Stimulated activated CD8-positive, alpha-beta memory T cell treated with anti-CD3 and anti-CD28 coated beads, Interleukin-4, amount 100 ng/mL, for 24 hours (primary cell): ENCODE measurements around the gene SMAGP.
A peak's percentile ranks its signal among the peaks of the same experiment; 100 is the strongest.
"Not testable (repeated sequence)": the region's sequence is repeated elsewhere in the genome, so short reads cannot be mapped to it uniquely, and the experiment has no call there.

Experiments
- DNase-seq: peaks from one replicate; pipeline ENCODE4 v3.0.0-alpha.2; 2020; ENCODE audit warnings: low read depth

SMAGP gene

DNA sequence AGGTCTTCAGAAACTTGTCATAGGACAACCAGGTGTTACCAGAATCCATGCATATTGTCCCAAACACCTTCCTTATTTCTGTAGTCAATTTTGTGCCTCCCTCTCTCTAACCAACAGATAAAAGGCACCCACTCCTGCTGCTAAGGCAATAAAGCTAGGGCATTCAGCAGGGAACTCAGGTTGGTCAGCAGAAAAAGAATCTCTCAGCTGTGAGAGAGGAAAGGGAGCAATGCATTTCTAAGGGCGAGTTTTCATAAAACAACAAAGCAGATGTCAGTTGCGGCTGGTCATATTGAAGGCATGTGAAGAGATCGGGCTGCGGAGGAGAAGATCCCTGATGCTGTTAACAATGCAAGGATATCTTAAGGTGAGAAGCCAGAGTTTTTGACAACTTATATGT is 45.0 kb downstream of the SMAGP start:
- no peak for DNase-seq

DNA sequence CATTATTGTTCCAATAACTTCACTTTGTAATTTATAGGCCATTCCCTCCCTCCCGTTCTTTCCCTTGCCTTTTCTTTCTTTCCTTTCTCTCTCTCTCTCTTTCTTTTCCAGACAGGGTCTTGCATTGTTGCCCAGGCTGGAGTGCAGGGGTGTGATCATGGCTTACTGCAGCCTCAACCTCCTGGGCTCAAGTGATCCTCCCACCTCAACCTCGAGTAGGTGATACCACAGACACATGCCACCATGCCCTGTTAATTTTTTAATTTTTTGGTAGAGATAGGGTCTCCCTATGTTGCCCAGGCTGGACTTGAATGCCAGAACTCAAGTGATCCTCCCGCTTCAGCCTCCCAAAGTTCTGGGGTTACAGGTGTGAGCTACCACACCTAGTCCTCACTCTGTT is 45.6 kb downstream of the SMAGP start:
- no peak for DNase-seq

DNA sequence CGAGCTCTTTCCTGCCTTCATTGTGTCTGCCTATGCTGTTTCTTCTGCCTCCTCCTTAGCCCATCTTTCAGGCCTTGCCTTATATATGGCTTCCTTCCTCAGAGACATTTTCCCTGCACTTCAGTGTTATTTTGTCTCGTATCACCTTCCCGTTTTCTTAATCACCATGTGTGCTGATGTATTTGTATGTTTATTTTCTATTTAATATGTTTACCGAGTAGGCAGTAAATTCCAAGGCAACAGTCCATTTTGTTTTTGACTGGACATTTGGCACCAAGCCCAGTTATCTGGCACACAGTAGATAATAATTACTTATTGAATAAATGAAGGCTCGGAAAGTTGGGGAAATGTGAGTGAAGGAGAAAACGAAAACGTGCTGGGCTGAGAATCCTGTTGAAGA is 47.8 kb downstream of the SMAGP start:
- DNase-seq, result no peak

DNA sequence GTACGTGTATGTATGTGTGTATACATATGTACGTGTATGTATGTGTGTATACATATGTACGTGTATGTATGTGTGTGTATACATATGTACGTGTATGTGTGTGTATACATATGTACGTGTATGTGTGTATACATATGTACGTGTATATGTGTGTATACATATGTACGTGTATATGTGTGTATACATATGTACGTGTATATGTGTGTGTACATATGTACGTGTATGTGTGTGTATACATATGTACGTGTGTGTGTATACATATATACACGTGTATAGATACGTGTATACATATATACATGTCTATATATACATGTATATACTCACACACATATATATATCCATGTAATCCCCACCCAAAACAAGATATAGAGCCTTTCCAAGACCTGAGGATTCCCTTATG is 50.4 kb downstream of the SMAGP start:
- not testable (repeated sequence) for DNase-seq

DNA sequence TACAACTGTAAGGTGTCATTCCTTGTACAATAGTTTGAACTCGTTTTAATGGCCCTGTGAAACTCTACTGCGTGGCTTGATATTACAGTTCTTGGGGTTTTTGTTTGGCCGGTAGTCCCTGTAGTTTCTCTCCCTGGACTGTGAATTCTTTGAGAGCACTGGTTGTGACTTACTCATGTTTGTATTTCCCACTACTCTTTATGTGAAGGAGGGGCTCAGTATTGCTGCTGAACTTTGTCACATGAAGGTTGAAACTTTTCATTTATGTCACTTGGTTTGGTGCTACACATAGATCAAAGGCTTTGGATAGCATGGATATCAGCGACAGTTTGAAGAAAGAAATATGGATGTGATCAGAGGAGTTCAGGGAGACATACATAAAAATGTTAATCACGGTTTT is 50.9 kb downstream of the SMAGP start:
- no peak for DNase-seq

DNA sequence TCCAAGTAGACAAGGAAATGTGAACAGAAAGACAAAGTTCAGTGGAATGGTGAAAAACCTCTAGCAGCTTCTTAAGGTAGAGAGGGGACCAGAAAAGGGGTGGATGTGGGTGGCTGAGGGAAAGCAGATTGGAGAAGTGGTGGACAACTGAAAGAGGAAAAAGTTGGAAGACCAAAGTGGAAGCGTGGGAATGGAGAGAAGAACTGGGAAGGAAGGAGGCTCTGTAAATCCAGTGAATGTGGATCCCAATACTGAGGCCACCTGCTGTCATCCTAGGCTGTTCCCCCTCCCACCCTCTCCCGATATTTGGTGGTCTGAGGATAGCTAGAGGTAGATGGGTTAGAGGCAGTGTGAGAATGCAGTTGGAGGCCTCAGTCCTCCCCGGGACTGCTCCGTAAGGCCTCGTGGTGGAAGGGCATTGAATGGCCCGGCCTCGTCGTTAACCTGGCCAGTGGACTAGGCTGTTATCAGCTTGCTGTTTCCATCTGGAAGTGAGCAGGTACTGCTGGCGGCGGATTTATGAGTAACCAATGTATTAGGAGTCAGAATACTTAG is 51.5 kb downstream of the SMAGP start:
- no peak for DNase-seq

DNA sequence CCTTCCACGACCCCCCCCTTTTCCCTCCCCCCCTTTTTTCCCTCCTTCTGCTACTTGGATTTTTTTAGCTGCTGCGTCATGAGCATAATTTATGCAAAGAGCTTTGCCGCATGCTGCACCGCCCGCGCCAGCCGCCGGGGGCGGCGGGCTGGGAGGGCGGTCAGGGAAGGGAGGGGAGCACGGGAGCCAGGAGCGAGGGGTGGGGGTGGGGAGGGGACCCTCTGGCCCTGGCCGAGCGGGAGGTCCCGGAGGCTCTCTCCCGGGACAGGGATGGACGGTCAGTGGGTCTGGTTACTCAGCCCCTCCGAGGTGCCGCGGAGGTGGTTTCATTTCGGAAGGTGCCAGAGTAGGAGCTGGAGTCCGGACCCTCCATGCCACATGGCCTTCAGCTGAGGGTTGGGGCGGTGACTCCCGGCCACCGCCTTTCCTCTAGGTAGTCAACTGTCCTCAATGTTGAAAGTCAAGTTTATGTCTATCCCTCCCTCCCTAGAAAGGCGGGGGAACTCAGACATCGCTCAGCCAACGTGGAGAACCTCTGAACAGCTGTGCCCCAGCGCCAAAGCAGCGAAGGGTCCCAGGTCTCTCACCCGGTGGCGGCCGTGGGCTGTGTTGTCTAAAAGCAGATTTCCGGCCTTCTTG is 52.1 kb downstream of the SMAGP start, which contains the start of gene POU6F1:
POU6F1 (minus strand) TSS at position 95 of the 639 bp plus-strand sequence. CDS start 11,226 bp downstream, outside the sequence.
- DNase-seq, result peak; percentile 17

DNA sequence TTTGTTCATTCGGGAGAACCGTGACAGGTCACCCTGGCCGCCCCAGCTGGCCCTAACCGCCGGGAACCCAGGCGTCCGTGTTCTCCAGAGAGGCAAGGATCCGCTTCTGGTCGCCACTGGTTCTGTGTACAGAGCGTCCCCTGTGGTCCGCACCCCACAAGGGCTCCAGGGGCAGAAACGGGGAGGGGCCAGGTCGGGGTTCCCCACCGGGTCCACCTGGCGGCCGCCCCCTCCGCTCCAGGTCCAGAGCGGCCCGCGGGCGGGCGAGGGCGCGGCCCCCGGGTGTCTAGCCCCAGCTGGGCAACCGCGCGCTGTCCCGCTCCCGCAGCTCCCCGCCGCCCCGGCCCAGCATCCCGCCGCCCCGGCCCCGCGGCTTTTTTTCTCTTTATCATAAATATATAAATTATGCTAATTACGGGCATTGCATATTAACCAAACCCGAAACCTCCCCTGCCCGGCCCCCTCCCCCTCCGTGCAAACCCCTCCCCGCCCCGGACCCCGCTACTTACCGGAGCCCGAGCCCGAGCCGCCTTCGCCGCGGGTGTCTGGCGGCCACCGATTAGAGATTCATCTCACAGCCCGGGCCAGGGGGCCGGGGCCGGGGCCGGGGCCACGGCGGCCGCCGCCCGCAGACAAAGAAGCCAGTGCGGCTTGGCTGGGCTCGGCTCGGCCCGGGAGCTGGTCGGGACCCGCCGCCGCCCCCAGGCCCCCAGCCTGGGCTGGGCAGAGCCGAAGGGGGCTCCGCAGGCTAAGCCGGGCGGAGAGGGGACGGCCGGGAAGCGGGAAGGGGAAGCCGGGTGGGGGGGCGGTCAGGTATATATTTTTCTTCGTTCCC is 52.9 kb downstream of the SMAGP start:
- peak; percentile 13 for DNase-seq

DNA sequence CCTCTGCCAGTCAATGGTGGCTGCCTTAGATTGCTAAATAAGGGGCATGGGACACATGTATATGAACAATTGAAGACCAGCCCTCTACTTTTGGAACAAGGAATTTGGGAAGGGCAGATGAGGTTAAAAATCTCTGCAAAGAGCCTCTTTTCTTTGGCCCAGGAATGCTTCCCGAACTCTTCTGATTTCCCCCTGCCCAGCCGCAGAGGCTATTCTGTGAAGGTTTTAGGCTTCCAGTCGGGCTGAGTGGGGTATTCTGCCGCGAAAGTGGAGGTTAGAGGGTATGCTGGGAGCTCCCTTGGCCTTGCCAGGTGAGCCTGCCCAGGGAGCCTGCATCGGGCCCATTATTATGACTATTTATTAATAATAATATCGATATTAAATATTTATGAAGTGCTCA is 53.6 kb downstream of the SMAGP start:
- DNase-seq, result no peak

DNA sequence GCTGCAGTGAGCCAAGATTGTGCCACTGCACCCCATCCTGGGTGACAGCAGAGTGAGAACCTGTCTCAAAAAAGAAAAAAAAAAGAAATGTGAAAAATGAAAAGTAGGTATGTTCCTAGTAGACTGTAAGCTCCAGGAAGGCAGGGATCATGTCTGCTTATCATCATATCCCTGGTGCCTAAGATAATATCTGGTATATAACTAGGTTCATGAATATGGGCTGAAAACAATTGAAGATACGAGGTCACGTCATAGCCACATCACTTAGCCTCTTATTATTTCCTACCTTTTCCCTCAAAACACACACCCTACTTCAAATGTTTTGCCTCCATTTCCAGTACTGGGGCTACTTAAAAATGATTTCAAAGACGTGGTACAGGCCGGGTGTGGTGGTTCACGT is 55.3 kb downstream of the SMAGP start:
- DNase-seq, result no peak

DNA sequence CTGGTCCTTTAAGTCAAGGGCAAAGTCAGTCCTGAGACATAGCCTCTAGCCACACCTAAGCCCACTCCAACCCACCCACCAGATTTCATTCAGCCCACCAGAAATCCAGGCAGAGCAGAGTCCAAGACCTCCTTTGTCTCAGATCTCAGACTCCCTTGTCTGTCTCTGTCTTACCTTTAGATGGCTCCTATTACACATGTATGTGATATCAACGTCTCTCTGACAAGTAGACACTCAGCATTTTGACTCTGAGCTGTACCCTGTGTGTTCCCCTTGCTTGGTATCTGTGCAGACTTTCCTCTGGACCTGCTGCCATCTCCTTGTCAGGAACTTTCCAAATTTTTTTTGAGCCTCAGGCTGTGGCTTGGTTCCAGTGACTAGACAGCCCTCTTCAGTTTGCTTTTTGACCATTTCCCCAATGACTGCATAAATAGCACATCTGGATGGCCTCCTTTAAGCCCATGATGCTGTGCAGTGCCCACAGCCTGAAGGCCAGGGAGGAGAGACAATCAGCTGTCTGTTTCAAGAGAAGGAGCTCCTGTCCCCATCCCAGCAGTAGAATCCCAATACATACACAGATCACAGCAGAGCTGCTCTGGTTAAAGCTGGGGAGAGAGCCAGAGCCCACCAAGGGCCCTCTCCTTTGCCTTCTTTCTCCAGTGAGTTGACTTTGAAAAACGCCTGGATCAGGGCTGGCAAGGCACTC is 59.4 kb downstream of the SMAGP start:
- no peak for DNase-seq

DNA sequence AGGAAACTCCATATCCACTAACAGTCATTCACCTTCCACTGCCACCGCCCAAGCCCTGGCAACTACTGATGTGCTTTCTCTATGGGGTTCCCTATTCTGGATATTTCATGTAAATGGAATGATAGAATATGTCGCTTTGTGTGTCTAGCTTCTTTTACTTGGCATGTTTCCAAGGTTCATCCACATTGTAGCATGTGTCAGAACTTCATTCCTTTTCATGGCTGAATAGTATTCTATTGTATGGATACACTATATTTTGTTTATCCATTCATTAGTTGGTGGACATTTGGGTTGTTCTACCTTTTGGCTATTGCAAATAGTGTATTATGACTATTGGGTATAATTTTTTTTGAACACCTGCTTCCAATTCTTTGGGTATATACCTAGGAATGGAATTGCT is 61.0 kb downstream of the SMAGP start:
- no peak for DNase-seq

DNA sequence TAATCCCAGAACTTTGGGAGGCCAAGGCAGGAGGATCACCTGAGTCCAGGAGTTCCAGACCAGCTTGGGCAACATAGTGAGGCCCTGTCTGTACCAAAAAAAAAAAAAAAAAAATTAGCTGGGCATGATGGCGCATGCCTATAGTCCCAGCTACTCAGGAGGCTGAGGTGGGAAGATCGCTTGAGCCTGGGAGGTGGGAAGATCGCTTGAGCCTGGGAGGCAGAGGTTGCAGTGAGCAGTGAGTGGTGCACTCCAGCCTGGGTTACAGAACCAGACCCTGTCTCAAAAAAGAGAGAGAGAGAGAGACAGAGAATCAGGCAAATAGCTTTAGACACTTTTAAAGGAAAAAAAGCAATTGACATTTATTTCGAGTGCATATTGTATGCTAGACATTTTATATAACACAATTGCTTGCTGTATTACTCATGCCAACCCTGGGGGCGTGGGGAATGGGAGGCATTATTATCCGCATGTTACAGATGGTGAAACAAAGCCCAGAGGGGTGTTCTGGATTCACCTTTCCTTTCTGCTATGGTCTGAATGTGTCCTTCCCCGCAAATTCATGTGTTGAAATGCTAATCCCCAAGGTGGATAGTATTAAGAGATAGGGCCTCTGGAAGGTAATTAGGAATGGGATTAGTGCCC is 62.1 kb downstream of the SMAGP start:
- no peak for DNase-seq

DNA sequence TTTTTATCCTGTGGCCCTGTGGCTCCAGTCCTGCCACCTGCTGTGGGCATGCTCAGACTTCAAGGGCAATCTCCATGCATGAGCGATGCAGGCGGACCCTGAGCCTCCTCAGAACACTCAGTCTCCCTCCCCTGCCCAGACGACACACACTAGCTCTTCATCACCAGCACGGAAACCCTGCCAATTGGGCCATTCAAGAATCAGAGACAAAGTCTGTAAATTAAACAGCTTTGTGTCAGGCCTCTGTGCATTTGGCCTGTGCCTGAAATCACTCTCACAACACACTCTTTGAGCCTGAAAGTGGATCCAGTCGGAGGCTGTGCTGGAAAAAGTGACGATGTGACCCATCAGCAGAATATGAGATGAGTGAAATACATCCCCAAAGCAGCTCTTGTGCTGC is 64.9 kb downstream of the SMAGP start:
- DNase-seq, result no peak

DNA sequence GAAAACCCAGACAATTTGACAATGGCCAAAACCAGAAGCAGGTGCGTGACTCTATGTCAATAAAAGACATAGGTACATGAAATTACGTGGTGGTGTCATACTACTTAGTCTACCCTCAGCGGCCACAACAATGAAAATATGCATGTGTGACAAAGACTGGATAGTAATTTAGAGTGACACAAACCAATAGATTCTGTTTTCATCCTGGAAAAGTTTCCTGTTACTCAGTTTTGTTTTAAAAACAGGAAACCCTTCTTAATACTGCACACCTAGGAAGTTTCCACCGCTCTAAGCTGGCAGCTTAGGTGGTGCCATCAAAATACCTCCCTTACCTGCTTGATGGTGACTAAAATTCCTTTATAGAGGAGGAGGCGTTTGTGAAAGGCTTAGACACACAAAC is 67.5 kb downstream of the SMAGP start:
- DNase-seq, result no peak

DNA sequence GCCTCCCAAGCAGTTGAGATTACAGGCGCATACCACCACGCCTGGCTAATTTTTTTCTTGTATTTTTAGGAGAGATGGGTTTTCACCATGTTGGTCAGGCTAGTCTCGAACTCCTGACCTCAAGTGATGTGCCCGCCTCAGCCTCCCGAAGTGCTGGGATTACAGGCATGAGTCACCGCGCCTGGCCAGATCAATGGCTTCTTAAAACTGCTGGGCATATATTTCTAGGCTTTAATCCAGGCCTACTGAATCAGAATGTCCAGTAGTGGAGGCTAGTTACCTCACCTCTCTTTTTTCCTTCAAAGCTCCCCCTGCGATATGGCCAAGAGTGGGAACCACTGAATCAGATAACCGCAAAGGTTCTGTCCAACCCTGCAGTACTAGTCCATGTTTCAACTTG is 69.4 kb downstream of the SMAGP start:
- DNase-seq, result no peak

DNA sequence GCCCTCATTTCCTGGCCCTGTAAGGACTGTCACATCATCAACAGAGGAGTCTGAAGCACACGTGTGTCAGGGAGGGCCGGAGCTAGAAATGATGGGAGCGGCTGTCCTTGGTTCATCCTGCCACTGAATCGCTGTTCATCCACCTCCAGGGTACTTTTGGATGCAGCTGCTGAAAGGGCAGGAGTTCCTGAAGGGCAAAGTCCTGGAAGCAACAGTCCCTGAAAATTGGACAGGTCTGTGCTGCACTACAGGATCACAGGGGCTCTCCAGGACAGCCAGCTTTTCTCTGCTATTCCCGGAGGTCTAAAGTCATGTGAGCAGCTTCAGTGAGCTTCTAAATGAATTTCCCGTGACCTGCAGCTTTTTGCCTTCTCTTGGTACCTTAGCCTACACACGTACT is 70.1 kb downstream of the SMAGP start:
- DNase-seq, result no peak

DNA sequence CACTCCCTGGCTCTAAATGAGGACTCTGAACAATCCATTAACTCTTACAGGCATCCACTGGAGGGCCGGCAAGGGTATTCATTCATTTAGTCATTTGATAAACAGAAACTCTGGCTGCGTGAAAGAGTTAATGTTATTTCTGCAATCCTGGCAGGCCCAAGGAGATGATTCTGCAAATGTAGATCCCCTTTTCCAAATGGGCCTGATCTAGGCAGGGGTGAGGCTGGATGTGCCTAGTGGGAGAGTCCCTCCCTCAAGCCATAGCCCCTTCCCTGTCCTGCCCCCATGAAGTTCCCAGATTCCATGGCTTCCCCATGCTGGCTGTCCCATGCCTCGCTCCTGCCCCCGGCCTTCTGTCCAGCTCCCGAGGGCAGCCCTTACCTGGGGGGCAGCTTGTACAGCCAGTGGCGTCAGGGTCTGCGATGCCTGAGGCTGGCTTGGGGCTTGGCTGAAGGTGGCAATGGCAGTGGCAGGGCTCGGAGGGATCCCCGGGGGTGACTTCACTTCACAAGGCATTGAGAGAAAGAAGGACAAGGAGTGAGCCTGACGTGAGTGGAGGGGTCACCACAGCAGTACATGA is 70.8 kb downstream of the SMAGP start:
- DNase-seq, result no peak

DNA sequence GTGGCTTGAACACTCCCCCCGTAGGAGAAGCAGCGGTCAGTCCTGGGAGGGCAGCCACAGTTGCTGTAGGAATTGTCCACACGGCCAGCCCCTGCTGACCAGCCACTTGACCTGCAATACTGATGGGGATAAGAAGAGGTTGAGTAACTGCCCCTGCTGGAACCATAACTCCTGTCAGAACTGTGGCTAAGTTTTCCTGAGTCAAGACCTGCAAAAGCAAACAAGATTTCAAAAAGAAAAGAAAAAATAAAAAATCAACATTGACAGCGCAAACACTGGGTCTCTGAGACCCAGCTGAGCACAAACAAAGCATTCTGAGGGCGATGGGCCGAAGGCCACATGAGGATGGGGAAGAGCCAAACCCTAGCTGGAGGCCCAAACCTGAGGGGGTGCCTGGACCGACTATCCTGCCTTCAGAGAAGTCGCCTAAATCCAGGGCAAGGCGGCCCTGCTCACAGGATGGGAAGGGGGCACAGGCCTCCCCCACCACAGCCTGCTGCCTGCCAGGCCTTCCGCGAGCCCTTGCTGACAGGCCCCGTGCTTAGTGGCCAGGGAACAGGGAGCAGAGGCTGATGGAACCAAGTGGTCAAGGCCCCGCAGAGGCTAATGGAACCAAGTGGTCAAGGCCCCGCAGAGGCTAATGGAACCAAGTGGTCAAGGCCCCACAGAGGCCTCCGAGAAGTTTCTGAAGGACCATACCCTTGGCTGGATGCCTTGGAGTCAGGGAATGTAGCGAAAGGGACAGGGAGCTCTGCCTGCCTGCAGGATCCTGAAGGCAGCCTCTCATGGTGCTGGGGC is 71.4 kb downstream of the SMAGP start:
- DNase-seq, result no peak

DNA sequence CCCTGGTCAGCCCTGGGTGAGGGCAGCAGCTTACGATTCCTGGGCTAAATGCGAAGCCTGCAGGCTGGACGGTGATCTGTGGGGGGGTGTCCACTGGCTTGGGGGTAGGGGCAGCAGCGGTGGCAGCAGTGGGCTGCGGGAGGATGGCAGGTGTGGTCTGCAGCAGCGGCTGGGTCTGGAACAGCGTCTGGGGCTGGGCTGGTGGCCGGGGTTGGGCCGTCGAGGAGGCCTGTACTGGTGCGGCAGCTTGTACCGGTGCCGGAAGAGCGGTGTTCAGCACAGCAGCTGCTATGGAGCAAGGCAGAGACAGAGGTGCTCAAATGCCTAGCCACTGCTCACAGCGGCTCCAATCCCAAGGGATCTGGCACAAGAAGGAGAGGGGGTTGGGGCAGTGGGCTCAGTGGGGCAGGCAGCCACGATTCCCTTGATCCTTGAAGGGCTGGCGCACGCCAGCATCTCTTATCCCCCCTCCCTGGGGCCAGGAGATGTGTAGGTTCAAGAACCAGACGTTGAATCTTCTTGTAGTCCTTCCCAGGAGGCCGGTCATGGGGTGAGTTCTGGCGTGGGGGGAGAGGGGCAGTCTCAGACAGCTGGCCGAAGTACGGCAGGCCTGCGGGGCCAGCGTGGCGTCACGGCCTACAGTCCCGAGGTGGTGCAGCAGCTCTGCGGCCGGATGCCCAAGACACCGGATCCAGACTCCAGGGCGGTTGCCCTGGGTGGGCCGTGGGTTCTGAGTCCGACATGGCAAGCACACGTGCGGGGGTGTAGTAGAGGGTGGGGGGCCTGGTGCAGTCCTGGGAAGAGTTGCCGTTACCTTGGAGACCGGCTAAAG is 72.3 kb downstream of the SMAGP start:
- no peak for DNase-seq
